ENCODE results near the gene TMEM256. TPM values are rescaled to one million over a fixed set of nuclear protein-coding genes. Genes with fewer than 3 reads are reported as not detected.

The TMEM256 gene
- total and polyA plus RNA-seq, 9 of the 15 experiments (the other 6 are each of a cell fraction or from before 2014, with no cell fraction given): 43.4 to 177 (median 68.5) TPM

DNA sequence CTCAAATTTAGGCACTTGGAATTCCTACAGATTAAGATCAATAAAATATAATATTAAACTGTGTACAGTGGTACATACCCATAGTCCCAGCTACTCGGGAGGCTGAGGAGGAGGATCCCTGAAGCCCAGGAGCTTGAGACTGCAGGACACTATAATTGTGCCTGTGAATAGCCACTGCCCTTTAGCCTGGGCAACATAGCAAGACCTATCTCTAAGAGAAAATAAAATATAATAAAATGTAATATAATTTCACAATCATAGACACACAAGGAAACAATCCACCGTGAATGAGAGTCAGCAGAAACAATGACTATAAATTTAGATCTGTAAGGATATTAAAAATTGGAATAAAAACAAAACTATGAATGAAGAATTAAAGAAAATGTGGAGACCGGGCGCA lies 33.0 kb downstream of the TMEM256 start:
- ChIA-PET CTCF (ENCODE audit: low intra/inter-chr PET ratio) (no interaction called here), POLR2A (interaction anchor here (0.7 kb wide), 1 partner anchor 13 kb away, joined by 3 read pairs; no protein-coding TSS in a partner anchor)
- FAIRE-seq: no peak
- in situ Hi-C loops (cut with MboI) (no loop called here), intact Hi-C loops (cut with micrococcal nuclease) (no loop called here)
- DNase-seq (ENCODE audit: extremely low read depth in 1 of 4, low spot score in 3 of 4): no peak
- no peak for ATAC-seq
- H3K36me3 ChIP-seq (ENCODE audit: control insufficient read depth, insufficient read depth, low read length): no peaks in the 10 kb centered on the region
- H3K4me2 ChIP-seq (ENCODE audit: insufficient read depth, low read length): no peak overlapping the region
- no peak overlapping the region for H3K27ac ChIP-seq (ENCODE audit: extremely low read depth, low read depth, low read length)
- H3K9me3 ChIP-seq (replicated peaks; ENCODE audit: control insufficient read depth, insufficient read depth, low read depth, low read length): no peaks in the 10 kb centered on the region
- H3K4me3 ChIP-seq: no peak overlapping the region
- no peaks in the 10 kb centered on the region for H3K79me2 ChIP-seq (ENCODE audit: control insufficient read depth, insufficient read depth, low read length)
- H3K4me1 ChIP-seq (replicated peaks in 1 of 2; ENCODE audit: control insufficient read depth in 2 of 2, insufficient read depth in 2 of 2, low read length in 2 of 2): no peaks in the 10 kb centered on the region; a peak in 1 of 5 replicates
- H4K20me1 ChIP-seq (replicated peaks; ENCODE audit: control insufficient read depth, insufficient read depth, low read length): no peaks in the 10 kb centered on the region
- H3K9ac ChIP-seq (ENCODE audit: insufficient read depth in 1 of 2, low read depth in 2 of 2, low read length in 2 of 2): no peak overlapping the region
- no peaks in the 10 kb centered on the region for H3K9me1 ChIP-seq (ENCODE audit: control insufficient read depth, insufficient read depth, low read length)
- WGBS (ENCODE audit: insufficient coverage, low coverage, missing lambda C conversion rate): 11% methylated on average over 4 of the region's 4 CpGs
- no peak overlapping the region for H2AFZ ChIP-seq (ENCODE audit: low read depth, low read length)
- peaks cover 3 to 4% of the 10 kb centered on the region in 2 experiments; a peak in 1 of 5 replicates for H3K27me3 ChIP-seq (ENCODE audit: control insufficient read depth in 2 of 2, insufficient read depth in 2 of 2, low read length in 2 of 2)
- TF ChIP-seq SIN3B (IDR thresholded peaks at IDR 0.05; ENCODE audit: low read depth) (no peak), SPI1 (IDR thresholded peaks at IDR 0.05; ENCODE audit: borderline replicate concordance, low read depth, low read length) (no peak), ZNF3 (CRISPR knock-in tag; IDR thresholded peaks at IDR 0.05) (no peak), ZNF766 (CRISPR knock-in tag; conservative IDR thresholded peaks at IDR 0.05) (no peak), HDGF (IDR thresholded peaks at IDR 0.05) (no peak), CCNT2 (IDR thresholded peaks at IDR 0.05; ENCODE audit: borderline replicate concordance, extremely low read depth, insufficient read length, low read depth, low read length) (no peak), CEBPG (CRISPR knock-in tag; IDR thresholded peaks at IDR 0.05) (no peak), CEBPG (tag; conservative IDR thresholded peaks at IDR 0.05 in 1 of 2, IDR thresholded peaks at IDR 0.05 in 1 of 2) (no peak), IRF1 (CRISPR knock-in tag; IDR thresholded peaks at IDR 0.05; ENCODE audit: borderline replicate concordance) (no peak), ZNF77 (CRISPR knock-in tag; IDR thresholded peaks at IDR 0.05) (no peak), KAT8 (IDR thresholded peaks at IDR 0.05; ENCODE audit: low read depth) (no peak), SRF (CRISPR knock-in tag; IDR thresholded peaks at IDR 0.05) (no peak)
- TF ChIP-seq, protein P1, sequence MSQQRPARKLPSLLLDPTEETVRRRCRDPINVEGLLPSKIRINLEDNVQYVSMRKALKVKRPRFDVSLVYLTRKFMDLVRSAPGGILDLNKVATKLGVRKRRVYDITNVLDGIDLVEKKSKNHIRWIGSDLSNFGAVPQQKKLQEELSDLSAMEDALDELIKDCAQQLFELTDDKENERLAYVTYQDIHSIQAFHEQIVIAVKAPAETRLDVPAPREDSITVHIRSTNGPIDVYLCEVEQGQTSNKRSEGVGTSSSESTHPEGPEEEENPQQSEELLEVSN (IDR thresholded peaks at IDR 0.05; ENCODE audit: borderline replicate concordance in 1 of 2, extremely low read depth in 1 of 2, insufficient read depth in 1 of 2, insufficient read length in 1 of 2, low read depth in 1 of 2, low read length in 1 of 2, poor library complexity in 1 of 2, severe bottlenecking in 1 of 2): no peak
- TF ChIP-seq, protein P2, sequence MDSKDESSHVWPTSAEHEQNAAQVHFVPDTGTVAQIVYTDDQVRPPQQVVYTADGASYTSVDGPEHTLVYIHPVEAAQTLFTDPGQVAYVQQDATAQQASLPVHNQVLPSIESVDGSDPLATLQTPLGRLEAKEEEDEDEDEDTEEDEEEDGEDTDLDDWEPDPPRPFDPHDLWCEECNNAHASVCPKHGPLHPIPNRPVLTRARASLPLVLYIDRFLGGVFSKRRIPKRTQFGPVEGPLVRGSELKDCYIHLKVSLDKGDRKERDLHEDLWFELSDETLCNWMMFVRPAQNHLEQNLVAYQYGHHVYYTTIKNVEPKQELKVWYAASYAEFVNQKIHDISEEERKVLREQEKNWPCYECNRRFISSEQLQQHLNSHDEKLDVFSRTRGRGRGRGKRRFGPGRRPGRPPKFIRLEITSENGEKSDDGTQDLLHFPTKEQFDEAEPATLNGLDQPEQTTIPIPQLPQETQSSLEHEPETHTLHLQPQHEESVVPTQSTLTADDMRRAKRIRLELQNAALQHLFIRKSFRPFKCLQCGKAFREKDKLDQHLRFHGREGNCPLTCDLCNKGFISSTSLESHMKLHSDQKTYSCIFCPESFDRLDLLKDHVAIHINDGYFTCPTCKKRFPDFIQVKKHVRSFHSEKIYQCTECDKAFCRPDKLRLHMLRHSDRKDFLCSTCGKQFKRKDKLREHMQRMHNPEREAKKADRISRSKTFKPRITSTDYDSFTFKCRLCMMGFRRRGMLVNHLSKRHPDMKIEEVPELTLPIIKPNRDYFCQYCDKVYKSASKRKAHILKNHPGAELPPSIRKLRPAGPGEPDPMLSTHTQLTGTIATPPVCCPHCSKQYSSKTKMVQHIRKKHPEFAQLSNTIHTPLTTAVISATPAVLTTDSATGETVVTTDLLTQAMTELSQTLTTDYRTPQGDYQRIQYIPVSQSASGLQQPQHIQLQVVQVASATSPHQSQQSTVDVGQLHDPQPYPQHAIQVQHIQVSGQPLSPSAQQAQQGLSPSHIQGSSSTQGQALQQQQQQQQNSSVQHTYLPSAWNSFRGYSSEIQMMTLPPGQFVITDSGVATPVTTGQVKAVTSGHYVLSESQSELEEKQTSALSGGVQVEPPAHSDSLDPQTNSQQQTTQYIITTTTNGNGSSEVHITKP (IDR thresholded peaks at IDR 0.05; ENCODE audit: partially characterized antibody): no peak
- TF ChIP-seq, protein P3, sequence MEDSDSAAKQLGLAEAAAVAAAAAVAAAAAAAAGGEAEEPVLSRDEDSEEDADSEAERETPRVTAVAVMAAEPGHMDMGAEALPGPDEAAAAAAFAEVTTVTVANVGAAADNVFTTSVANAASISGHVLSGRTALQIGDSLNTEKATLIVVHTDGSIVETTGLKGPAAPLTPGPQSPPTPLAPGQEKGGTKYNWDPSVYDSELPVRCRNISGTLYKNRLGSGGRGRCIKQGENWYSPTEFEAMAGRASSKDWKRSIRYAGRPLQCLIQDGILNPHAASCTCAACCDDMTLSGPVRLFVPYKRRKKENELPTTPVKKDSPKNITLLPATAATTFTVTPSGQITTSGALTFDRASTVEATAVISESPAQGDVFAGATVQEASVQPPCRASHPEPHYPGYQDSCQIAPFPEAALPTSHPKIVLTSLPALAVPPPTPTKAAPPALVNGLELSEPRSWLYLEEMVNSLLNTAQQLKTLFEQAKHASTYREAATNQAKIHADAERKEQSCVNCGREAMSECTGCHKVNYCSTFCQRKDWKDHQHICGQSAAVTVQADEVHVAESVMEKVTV (CRISPR knock-in tag; IDR thresholded peaks at IDR 0.05): no peak
- BruUV-seq (replicated peaks): no TSS peak
